ENCODE results near the gene SYDE2. TPM values are rescaled to one million over a fixed set of nuclear protein-coding genes. Genes with fewer than 3 reads are reported as not detected.
"Not testable (repeated sequence)": the region's sequence is repeated elsewhere in the genome, so short reads cannot be mapped to it uniquely, and the experiment has no call there.

Gene SYDE2, protein sequence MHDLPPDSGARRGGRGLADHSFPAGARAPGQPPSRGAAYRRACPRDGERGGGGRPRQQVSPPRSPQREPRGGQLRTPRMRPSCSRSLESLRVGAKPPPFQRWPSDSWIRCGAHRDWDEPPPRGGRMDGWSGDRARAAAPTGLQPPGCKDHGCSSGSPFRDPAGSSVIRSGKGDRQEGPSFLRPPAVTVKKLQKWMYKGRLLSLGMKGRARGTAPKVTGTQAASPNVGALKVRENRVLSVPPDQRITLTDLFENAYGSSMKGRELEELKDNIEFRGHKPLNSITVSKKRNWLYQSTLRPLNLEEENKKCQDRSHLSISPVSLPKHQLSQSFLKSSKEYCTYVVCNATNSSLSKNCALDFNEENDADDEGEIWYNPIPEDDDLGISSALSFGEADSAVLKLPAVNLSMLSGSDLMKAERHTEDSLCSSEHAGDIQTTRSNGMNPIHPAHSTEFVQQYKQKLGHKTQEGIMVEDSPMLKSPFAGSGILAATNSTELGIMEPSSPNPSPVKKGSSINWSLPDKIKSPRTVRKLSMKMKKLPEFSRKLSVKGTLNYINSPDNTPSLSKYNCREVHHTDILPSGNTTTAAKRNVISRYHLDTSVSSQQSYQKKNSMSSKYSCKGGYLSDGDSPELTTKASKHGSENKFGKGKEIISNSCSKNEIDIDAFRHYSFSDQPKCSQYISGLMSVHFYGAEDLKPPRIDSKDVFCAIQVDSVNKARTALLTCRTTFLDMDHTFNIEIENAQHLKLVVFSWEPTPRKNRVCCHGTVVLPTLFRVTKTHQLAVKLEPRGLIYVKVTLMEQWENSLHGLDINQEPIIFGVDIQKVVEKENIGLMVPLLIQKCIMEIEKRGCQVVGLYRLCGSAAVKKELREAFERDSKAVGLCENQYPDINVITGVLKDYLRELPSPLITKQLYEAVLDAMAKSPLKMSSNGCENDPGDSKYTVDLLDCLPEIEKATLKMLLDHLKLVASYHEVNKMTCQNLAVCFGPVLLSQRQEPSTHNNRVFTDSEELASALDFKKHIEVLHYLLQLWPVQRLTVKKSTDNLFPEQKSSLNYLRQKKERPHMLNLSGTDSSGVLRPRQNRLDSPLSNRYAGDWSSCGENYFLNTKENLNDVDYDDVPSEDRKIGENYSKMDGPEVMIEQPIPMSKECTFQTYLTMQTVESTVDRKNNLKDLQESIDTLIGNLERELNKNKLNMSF
- 21.4 TPM for total RNA-seq
- long read RNA-seq, transcript SYDE2-201 (3 exons, 3,000 nt) = major isoform, 10 of 26 reads
- long read RNA-seq, partial matches to known transcripts = 5 of 26 reads
- long read RNA-seq, other reads (novel, unspliced or antisense) = 11 of 26 reads

DNA sequence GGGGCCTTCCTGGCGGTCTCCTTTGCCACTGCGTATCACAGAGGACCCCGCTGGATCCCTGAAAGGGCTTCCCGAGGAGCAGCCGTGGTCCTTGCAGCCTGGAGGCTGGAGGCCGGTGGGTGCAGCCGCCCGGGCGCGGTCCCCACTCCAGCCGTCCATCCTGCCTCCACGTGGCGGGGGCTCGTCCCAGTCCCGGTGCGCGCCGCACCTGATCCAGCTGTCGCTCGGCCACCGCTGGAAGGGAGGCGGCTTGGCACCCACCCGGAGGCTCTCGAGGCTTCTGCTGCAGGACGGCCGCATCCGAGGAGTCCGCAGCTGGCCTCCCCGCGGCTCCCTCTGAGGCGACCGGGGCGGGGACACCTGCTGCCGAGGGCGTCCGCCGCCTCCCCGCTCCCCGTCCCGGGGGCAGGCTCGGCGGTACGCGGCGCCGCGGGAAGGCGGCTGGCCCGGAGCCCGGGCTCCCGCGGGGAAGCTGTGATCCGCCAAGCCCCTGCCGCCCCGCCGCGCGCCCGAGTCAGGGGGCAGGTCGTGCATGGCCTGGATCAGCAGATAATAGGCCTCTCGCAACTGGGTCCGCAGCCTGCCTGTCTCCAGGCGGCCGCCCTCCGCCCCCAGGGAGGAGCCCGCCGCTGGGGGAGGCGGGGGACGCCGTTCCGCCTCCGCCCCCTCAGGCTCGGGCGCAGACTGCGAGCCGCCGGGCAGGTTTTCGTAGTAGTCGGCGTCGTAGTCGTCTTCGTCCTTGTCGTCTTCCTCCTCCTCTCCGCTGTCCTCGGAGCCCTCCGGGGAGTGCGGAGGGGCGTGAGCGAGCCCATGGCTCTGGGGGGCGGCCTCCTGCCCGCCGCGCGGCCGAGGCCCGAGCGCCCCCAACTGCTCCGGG lies at the start of gene SYDE2:
TSS of gene SYDE2 (minus strand) at position 554 of the 877 bp plus-strand sequence. CDS start at position 534, 20 bp downstream.
- DNase-seq = peak; percentile 80
- intact Hi-C loops (cut with micrococcal nuclease) = no loop called here
- H3K27me3 ChIP-seq (ENCODE audit: low read depth) = peaks cover 51% of the 10 kb centered on the region
- H3K27ac ChIP-seq (replicated peaks) = peak within 1 kb of the TSS; percentile 98
- H3K4me3 ChIP-seq = peak within 1 kb of the TSS; percentile 86
- H3K4me1 ChIP-seq = peaks cover 35% of the 10 kb centered on the region
- H3K9me3 ChIP-seq (replicated peaks) = no peaks in the 10 kb centered on the region
- no peaks in the 10 kb centered on the region for H3K36me3 ChIP-seq
- TF ChIP-seq, protein P1, sequence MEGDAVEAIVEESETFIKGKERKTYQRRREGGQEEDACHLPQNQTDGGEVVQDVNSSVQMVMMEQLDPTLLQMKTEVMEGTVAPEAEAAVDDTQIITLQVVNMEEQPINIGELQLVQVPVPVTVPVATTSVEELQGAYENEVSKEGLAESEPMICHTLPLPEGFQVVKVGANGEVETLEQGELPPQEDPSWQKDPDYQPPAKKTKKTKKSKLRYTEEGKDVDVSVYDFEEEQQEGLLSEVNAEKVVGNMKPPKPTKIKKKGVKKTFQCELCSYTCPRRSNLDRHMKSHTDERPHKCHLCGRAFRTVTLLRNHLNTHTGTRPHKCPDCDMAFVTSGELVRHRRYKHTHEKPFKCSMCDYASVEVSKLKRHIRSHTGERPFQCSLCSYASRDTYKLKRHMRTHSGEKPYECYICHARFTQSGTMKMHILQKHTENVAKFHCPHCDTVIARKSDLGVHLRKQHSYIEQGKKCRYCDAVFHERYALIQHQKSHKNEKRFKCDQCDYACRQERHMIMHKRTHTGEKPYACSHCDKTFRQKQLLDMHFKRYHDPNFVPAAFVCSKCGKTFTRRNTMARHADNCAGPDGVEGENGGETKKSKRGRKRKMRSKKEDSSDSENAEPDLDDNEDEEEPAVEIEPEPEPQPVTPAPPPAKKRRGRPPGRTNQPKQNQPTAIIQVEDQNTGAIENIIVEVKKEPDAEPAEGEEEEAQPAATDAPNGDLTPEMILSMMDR (IDR thresholded peaks at IDR 0.05; ENCODE audit: borderline replicate concordance) = no peak

DNA sequence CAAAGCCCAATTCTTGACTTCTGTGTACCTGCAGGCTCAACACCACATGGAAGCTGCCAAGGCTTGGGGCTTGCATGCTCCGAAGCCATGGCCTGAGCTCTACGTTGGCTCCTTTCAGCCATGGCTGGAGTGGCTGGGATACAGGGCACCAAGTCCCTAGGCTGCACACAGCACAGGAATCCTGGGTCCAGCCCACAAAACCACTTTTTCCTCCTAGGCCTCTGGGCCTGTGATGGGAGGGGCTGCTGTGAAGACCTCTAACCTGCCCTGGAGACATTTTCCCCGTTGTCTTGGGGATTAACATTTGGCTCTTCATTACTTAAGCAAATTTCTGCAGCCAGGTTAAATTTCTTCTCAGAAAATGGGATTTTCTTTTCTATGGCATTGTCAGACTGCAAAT lies 48.2 kb upstream of the SYDE2 start:
- H3K27ac ChIP-seq (replicated peaks); H3K4me3 ChIP-seq; intact Hi-C loops (cut with micrococcal nuclease); H3K9me3 ChIP-seq (replicated peaks); DNase-seq; H3K27me3 ChIP-seq (ENCODE audit: low read depth): not testable (repeated sequence)
- H3K36me3 ChIP-seq = peaks cover 25% of the 10 kb centered on the region
- peaks cover 24% of the 10 kb centered on the region for H3K4me1 ChIP-seq

DNA sequence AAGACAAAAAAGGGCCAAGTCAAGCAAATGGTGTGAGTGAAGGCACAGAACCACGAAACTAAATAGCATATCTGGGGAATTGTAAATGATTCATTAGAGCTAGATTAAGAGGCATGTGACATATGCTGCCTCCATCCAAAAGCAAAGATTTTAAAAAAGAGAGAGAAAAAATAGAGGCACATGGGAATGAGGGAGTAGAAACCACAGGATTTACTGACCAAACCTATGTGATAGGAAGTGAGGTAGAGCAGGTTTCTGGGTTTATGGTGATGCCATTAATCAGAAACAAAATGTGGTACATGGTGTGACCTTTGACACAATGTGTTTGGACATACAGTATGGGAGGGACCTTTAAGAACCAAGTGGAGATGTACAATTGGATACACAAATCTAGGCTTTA lies 45.1 kb upstream of the SYDE2 start:
- Histone ChIP-seq H3K4me1 (peaks cover 15% of the 10 kb centered on the region), H3K27ac (replicated peaks) (no peak overlapping the region), H3K4me3 (no peak overlapping the region), H3K27me3 (ENCODE audit: low read depth) (no peaks in the 10 kb centered on the region), H3K9me3 (replicated peaks) (no peaks in the 10 kb centered on the region), H3K36me3 (peaks cover 2% of the 10 kb centered on the region)
- no peak for DNase-seq
- intact Hi-C loops (cut with micrococcal nuclease) = no loop called here
- TF ChIP-seq, protein P1 (IDR thresholded peaks at IDR 0.05; ENCODE audit: borderline replicate concordance) = no peak

DNA sequence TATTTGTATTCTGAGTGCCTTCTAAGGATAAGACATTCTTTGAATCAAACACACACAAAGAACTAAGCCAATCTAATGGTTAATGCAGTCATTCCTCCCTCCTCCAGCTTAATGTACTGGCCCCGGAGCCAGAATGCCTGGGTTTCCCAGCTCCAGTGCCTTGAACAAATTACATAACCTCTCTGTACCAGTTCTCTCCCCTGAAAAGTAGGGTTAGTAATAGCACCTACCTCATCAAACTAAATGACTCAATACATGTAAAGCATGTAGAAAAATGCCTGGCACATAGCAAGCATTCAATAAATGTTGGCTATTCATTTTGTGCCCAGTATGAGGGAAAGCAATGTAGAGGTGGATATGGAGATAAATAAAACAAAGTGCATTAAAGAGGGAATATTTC lies 44.6 kb upstream of the SYDE2 start:
- Histone ChIP-seq H3K9me3 (replicated peaks) (no peaks in the 10 kb centered on the region), H3K27ac (replicated peaks) (no peak overlapping the region), H3K4me1 (peaks cover 15% of the 10 kb centered on the region), H3K27me3 (ENCODE audit: low read depth) (no peaks in the 10 kb centered on the region), H3K36me3 (no peaks in the 10 kb centered on the region), H3K4me3 (no peak overlapping the region)
- TF ChIP-seq, protein P1 (IDR thresholded peaks at IDR 0.05; ENCODE audit: borderline replicate concordance) = no peak
- intact Hi-C loops (cut with micrococcal nuclease) = no loop called here
- DNase-seq = no peak

DNA sequence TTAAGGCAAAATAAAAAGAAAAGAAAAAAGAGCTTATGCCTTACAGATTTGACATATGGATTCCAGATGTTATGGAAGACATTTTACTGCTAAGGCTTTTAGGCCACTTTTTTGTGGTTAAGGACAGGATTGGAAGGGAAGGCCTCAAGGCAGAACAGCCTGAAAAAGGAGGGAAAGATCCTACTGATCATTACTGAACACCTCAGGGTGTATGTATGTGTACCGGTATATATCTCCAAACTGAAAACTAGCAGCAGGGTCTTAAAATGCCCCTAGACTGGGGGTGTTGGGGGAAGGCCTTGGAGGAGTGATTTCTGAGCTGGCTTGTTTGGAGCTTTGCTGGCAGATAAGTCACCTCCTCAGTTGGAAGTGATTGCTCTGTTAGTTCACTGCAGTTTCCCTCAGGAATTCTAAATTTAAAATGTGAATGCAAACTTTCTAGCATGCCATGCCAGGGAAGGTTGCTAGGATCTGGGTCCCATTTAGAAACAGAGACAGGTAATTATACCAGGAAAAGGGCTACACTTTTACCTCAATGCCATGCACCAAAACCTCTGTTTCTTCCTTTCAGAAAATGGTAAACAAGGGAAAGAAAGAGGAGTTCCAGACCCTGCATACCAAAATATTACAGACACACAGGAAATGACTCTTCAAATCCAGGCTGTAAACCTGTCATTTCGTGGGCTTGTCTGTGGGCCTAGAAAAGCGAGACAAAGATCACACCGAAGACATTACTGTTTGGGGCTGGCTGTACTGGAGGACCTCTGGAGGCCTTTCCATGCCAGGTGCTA lies 43.6 kb upstream of the SYDE2 start:
- Histone ChIP-seq H3K27ac (replicated peaks) (no peak overlapping the region), H3K4me3 (no peak overlapping the region), H3K9me3 (replicated peaks) (no peaks in the 10 kb centered on the region), H3K36me3 (no peaks in the 10 kb centered on the region), H3K4me1 (peaks cover 15% of the 10 kb centered on the region), H3K27me3 (ENCODE audit: low read depth) (no peaks in the 10 kb centered on the region)
- intact Hi-C loops (cut with micrococcal nuclease) = no loop called here
- TF ChIP-seq, protein P1 (IDR thresholded peaks at IDR 0.05; ENCODE audit: borderline replicate concordance) = no peak
- no peak for DNase-seq
